ENCODE results near the gene CD180. TPM values are rescaled to one million over a fixed set of nuclear protein-coding genes. Genes with fewer than 3 reads are reported as not detected.
A peak's percentile ranks its signal among the peaks of the same experiment; 100 is the strongest.

CD180 gene
- total RNA-seq, 2 experiments from 2014 or later: 14.4 to 15.7 TPM

DNA sequence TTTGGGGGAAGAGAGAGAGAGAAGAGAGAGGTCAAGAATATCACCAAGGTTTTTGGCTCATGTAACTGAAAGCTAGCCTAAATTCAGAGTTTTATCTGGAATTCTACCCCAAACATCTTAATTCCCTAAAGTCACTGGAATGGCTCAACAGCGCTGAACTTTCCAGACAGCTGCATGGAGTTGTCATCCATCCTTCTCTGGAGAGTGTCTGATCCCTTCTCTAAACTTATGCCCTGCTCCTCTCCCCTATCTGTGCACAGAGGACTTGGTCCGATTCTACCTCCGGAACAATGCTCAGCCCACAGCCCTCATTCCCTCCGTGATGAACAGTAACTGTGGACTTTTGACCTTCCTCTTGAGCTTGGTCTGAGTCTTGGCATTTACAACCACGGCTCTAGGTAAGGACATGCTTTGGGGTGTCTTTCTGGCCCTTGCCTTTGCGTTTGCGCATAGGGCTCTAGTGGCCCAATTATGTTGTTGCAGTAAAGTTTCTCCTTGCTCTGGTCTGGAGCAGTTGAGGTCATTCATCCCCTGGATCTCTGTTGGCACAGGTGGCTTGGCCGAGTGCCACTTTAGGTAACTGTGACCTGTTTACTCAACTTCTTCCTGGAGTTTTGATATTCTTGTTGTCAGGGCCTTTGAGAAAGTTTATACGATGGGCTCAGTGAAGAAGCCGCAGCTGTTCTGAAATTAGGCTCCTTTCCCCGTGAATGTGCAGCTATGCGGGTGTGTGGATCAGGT, 18.3 kb upstream of the CD180 start:
- Histone ChIP-seq H3K4me3 (ENCODE audit: low read depth, low read length, poor library complexity, severe bottlenecking) (peak overlapping the region; percentile 36), H3K27ac (ENCODE audit: low read depth, low read length, poor library complexity, severe bottlenecking) (peak overlapping the region; percentile 75), H3K9me3 (ENCODE audit: low read length) (no peaks in the 10 kb centered on the region), H3K36me3 (ENCODE audit: insufficient read depth, low read length) (no peaks in the 10 kb centered on the region), H3K4me1 (ENCODE audit: insufficient read depth, low read length, poor library complexity, severe bottlenecking) (peaks cover 23% of the 10 kb centered on the region), H3K79me2 (ENCODE audit: insufficient read depth, low read depth, low read length) (no peaks in the 10 kb centered on the region), H3K9me2 (ENCODE audit: insufficient read depth, low read length) (no peaks in the 10 kb centered on the region), H3K4me2 (ENCODE audit: low read length) (peak overlapping the region; percentile 70), H2AFZ (ENCODE audit: low read length) (peak overlapping the region; percentile 86; the same call in 1 of the 2 replicates), H4K20me1 (ENCODE audit: insufficient read depth, low read length) (no peaks in the 10 kb centered on the region)
- TF ChIP-seq, protein P1, sequence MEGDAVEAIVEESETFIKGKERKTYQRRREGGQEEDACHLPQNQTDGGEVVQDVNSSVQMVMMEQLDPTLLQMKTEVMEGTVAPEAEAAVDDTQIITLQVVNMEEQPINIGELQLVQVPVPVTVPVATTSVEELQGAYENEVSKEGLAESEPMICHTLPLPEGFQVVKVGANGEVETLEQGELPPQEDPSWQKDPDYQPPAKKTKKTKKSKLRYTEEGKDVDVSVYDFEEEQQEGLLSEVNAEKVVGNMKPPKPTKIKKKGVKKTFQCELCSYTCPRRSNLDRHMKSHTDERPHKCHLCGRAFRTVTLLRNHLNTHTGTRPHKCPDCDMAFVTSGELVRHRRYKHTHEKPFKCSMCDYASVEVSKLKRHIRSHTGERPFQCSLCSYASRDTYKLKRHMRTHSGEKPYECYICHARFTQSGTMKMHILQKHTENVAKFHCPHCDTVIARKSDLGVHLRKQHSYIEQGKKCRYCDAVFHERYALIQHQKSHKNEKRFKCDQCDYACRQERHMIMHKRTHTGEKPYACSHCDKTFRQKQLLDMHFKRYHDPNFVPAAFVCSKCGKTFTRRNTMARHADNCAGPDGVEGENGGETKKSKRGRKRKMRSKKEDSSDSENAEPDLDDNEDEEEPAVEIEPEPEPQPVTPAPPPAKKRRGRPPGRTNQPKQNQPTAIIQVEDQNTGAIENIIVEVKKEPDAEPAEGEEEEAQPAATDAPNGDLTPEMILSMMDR (conservative IDR thresholded peaks at IDR 0.05; ENCODE audit: low read length): no peak
- TF ChIP-seq EZH2phosphoT487 (IDR thresholded peaks at IDR 0.05; ENCODE audit: borderline replicate concordance, low read depth, low read length): no peak
- ChIA-PET POLR2A (interaction anchor here (0.6 to 2.2 kb wide), 5 partner anchors 10 to 176 kb away, joined by 3 to 11 read pairs (median 3); partner anchors contain the start of gene CD180), CTCF (ENCODE audit: unreplicated experiment) (interaction anchor here (0.6 kb wide), 1 partner anchor 1247 kb away, joined by 3 read pairs; no protein-coding TSS in a partner anchor)
- no peak for DNase-seq (ENCODE audit: low spot score)
- intact Hi-C loops (cut with micrococcal nuclease; ENCODE audit: unreplicated experiment): loop anchor here (5.0 kb wide), 1 partner anchor 1002 kb away; the partner anchor contains the start of gene PIK3R1
- no TSS peak for BruUV-seq (replicated peaks)

DNA sequence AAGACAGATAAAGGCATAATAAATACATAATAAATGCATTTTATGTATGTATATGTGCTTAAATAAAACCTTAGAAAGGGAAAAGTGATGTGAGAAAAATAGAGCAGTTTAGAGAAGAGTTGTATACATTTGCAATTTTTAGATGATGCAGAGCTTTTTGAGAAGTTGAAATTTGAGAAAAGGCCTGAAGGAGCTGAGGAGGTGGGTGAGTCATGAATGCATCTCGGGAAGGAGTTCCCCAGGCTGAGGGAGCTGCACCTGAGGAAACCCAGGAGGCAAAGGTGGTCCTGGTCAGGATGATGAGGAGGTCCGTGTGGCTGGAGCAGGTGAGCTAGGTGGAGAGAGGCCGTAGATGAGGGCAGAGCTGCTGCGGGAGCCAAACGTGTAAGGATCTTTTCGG, 17.4 kb upstream of the CD180 start:
- Histone ChIP-seq H2AFZ (ENCODE audit: low read length) (no peak overlapping the region), H3K4me3 (ENCODE audit: low read depth, low read length, poor library complexity, severe bottlenecking) (no peak overlapping the region), H3K4me1 (ENCODE audit: insufficient read depth, low read length, poor library complexity, severe bottlenecking) (peaks cover 30% of the 10 kb centered on the region), H3K79me2 (ENCODE audit: insufficient read depth, low read depth, low read length) (no peaks in the 10 kb centered on the region), H3K27ac (ENCODE audit: low read depth, low read length, poor library complexity, severe bottlenecking) (no peak overlapping the region), H3K9me3 (ENCODE audit: low read length) (no peaks in the 10 kb centered on the region), H4K20me1 (ENCODE audit: insufficient read depth, low read length) (no peaks in the 10 kb centered on the region), H3K4me2 (ENCODE audit: low read length) (no peak overlapping the region), H3K9me2 (ENCODE audit: insufficient read depth, low read length) (no peaks in the 10 kb centered on the region), H3K36me3 (ENCODE audit: insufficient read depth, low read length) (no peaks in the 10 kb centered on the region)
- POLR2A ChIA-PET: interaction anchor here (0.6 to 0.8 kb wide), 2 partner anchors 17 to 246 kb away, joined by 3 read pairs; no protein-coding TSS in a partner anchor
- CTCF ChIA-PET (ENCODE audit: unreplicated experiment): no interaction called here
- intact Hi-C loops (cut with micrococcal nuclease; ENCODE audit: unreplicated experiment): no loop called here
- no peak for DNase-seq (ENCODE audit: low spot score)
- TF ChIP-seq, protein P1 (conservative IDR thresholded peaks at IDR 0.05; ENCODE audit: low read length): no peak
- no peak for TF ChIP-seq EZH2phosphoT487 (IDR thresholded peaks at IDR 0.05; ENCODE audit: borderline replicate concordance, low read depth, low read length)
- BruUV-seq (replicated peaks): no TSS peak

DNA sequence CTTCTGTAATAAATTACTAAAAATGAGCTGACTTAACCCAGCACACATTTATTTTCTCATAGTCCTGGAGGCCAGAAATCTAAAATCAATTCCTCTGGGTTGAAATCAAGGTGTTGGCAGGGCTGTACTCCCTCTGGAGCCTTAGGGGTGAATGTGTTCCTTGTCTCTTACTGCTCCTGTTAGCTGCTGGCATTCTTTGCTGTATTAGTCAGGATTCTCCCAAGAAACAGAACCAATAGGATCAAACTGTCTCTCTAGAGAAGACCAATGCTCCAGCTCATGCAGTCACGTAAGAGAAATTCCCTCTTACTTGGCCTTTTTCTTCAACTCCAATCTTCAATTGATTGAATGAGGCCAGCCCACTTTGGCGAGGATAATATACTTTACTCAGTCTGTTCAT, 15.3 kb upstream of the CD180 start:
- no peak overlapping the region for H3K4me3 ChIP-seq (ENCODE audit: low read depth, low read length, poor library complexity, severe bottlenecking)
- H3K9me2 ChIP-seq (ENCODE audit: insufficient read depth, low read length): no peaks in the 10 kb centered on the region
- no peak for DNase-seq (ENCODE audit: low spot score)
- TF ChIP-seq, protein P1 (conservative IDR thresholded peaks at IDR 0.05; ENCODE audit: low read length): no peak
- TF ChIP-seq EZH2phosphoT487 (IDR thresholded peaks at IDR 0.05; ENCODE audit: borderline replicate concordance, low read depth, low read length): no peak
- no peaks in the 10 kb centered on the region for H4K20me1 ChIP-seq (ENCODE audit: insufficient read depth, low read length)
- ChIA-PET CTCF (ENCODE audit: unreplicated experiment) (no interaction called here), POLR2A (no interaction called here)
- intact Hi-C loops (cut with micrococcal nuclease; ENCODE audit: unreplicated experiment): no loop called here
- no peaks in the 10 kb centered on the region for H3K79me2 ChIP-seq (ENCODE audit: insufficient read depth, low read depth, low read length)
- no peak overlapping the region; the same call in 1 of the 2 replicates for H2AFZ ChIP-seq (ENCODE audit: low read length)
- H3K4me1 ChIP-seq (ENCODE audit: insufficient read depth, low read length, poor library complexity, severe bottlenecking): peaks cover 50% of the 10 kb centered on the region
- H3K4me2 ChIP-seq (ENCODE audit: low read length): no peak overlapping the region
- no TSS peak for BruUV-seq (replicated peaks)
- H3K36me3 ChIP-seq (ENCODE audit: insufficient read depth, low read length): no peaks in the 10 kb centered on the region
- no peaks in the 10 kb centered on the region for H3K9me3 ChIP-seq (ENCODE audit: low read length)
- no peak overlapping the region for H3K27ac ChIP-seq (ENCODE audit: low read depth, low read length, poor library complexity, severe bottlenecking)

Data from OCI-LY7 (cell line).